ENCODE data around the gene CAV1. TPM values are rescaled to one million over a fixed set of nuclear protein-coding genes. Genes with fewer than 3 reads are reported as not detected.

CAV1 gene
- total RNA-seq, 1 donor from 2014 or later = 0.12 TPM

DNA sequence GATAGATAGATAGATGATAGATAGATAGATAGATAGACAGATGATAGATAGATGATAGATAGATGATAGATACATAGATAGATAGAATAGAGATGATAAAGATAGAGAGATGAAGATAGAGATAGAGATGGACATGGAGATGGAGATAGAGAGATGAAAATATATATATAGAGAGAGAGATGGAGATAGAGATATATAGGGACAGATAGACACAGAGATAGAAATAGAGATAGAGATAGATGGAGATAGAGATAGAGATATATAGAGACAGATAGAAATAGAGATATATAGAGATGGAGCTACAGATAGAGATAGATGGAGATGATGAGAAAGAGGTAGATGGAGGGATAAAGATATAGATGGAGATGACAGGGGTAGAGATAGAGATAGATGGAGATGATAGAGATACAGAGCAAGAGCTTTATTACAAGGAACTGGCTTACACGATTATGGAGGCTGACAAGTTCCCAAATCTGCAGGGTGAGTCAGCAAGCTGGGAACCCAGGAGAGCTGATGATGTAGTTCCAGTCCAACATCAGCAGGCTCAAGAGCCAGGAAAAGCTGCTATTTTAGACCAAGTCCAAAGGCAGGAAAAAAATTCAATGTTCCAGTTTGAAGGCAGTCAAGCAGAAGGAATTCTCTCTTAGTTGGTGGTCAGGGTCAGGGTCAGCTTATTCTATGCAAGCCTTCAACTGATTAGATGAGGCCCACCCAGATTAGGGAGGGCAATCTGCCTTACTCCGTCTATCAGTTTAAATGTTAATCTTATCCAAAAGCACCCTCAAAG, 37.1 kb downstream of the CAV1 start:
- Mint-ChIP-seq H3K27me3 (peaks cover 29% of the 10 kb centered on the region), H3K9me3 (no peaks in the 10 kb centered on the region), H3K36me3 (ENCODE audit: low read depth) (no peaks in the 10 kb centered on the region), H3K4me1 (no peaks in the 10 kb centered on the region), H3K27ac (no peak overlapping the region), H3K4me3 (no peak overlapping the region)
- intact Hi-C loops (cut with micrococcal nuclease) = no loop called here
- no peak for DNase-seq

DNA sequence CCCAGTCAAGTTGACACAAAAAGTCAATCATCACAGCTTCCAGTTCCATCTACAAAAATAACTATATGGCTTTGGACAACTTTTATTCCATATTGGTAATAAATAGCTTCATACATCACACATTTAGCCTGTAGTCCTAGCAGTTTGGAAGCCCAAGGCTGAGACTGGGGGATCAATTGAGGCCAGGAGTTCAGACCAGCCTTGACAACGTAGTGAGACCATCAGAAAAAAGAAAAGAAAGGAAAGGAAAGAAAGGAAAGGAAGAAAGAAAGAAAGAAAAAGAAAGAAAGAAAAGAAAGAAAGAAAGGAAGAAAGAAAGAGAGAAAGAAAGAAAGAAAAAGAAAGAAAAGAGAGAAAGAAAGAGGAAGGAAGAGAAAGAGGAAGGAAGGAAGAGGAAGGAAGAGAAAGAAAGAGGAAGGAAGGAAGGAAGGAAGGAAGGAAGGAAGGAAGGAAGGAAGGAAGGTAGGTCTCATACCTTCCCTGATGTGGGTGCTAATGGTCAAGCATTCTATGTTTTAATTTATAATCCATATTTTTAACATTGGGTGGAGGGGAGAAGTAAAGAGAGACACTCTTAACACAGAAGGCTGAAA, 37.8 kb downstream of the CAV1 start:
- peaks cover 26% of the 10 kb centered on the region for H3K27me3 Mint-ChIP-seq
- no peak for DNase-seq
- intact Hi-C loops (cut with micrococcal nuclease) = no loop called here
- H3K4me1 Mint-ChIP-seq = no peaks in the 10 kb centered on the region
- no peaks in the 10 kb centered on the region for H3K9me3 Mint-ChIP-seq
- no peak overlapping the region for H3K4me3 Mint-ChIP-seq
- no peak overlapping the region for H3K27ac Mint-ChIP-seq
- H3K36me3 Mint-ChIP-seq (ENCODE audit: low read depth) = no peaks in the 10 kb centered on the region

DNA sequence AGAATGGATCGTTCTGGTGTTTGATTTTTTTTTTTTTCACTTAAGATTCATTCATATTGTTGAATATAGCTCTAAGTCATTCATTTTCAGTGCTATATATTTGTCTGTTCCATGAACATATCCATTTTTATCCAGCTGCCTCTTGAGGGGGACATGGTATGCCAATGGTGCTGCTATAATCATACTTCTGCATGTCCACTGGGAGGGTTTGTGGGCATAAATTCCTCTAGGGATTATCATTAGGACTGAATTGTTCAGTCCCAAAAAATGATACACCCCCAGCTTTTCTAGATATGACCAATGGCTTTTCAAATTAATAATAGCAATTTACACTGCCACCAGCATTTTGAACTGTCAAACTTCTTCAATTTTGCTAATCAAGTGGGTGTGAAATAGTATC, 41.1 kb downstream of the CAV1 start:
- H3K27me3 Mint-ChIP-seq = peaks cover 22% of the 10 kb centered on the region
- H3K9me3 Mint-ChIP-seq = no peaks in the 10 kb centered on the region
- intact Hi-C loops (cut with micrococcal nuclease) = no loop called here
- H3K4me3 Mint-ChIP-seq = no peak overlapping the region
- no peak for DNase-seq
- H3K36me3 Mint-ChIP-seq (ENCODE audit: low read depth) = no peaks in the 10 kb centered on the region
- no peaks in the 10 kb centered on the region for H3K4me1 Mint-ChIP-seq
- no peak overlapping the region for H3K27ac Mint-ChIP-seq

DNA sequence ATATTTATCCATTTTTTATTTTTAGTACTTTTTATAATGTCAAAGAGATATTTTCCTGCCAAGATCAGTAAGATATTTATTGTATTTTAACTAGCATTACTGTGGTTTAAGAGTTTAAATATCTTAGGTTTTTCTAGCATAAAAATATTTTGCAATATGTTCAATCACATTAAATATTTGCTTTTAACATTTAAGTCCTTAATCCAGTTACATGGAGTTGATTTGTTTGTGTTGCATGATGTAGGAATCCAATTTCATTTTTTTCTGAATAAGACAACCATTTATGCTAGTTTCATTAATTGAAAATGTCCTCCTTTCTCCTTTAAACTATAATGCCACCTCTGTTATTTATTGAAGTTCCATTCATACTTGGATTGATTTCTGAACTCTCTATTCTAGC, 41.8 kb downstream of the CAV1 start:
- no peak for DNase-seq
- Mint-ChIP-seq H3K36me3 (ENCODE audit: low read depth) (no peaks in the 10 kb centered on the region), H3K4me1 (no peaks in the 10 kb centered on the region), H3K4me3 (no peak overlapping the region), H3K27me3 (peaks cover 23% of the 10 kb centered on the region), H3K27ac (no peak overlapping the region), H3K9me3 (no peaks in the 10 kb centered on the region)
- intact Hi-C loops (cut with micrococcal nuclease) = no loop called here

DNA sequence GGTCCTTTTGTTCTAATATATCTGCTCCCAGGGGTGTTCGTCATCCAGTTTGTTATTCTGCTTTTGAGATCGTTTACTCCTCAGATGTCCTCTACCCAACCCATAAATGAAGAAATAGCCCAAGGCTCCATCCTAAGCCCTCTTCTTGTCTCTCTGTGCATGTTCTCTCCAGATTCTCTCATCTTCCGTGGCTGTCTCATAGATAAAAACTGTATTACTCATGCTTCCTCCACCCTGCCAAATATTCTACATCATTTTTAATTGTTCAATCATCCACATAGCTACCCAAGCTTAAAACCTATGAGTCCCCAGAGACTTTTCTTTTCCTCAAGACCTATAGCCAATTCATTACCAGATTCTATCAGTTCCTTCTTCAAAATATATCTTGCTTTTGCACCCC, 44.9 kb downstream of the CAV1 start:
- Mint-ChIP-seq H3K27ac (no peak overlapping the region), H3K27me3 (peaks cover 27% of the 10 kb centered on the region), H3K36me3 (ENCODE audit: low read depth) (no peaks in the 10 kb centered on the region), H3K4me3 (no peak overlapping the region), H3K4me1 (no peaks in the 10 kb centered on the region), H3K9me3 (no peaks in the 10 kb centered on the region)
- DNase-seq = no peak
- intact Hi-C loops (cut with micrococcal nuclease) = no loop called here

DNA sequence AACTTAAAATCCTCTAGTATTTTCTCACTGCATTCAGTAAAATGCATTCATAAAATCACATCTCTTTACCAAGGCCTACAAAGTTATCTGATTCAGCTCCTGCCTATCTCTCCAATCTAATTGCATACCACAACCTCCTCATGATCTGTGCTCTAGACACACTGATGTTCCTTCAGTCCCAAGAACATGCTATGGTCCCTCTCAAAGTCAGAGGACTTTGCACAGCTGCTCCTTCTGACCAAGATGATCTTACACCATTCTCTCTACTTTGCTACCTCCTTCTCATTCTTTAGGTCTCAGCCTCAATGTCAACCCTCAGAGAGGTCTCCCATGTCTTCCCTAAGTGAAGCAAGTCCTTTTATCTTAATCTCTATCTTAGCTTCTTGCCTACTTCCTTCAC, 45.5 kb downstream of the CAV1 start:
- Mint-ChIP-seq H3K27me3 (peaks cover 24% of the 10 kb centered on the region), H3K9me3 (no peaks in the 10 kb centered on the region), H3K27ac (no peak overlapping the region), H3K4me1 (no peaks in the 10 kb centered on the region), H3K4me3 (no peak overlapping the region), H3K36me3 (ENCODE audit: low read depth) (no peaks in the 10 kb centered on the region)
- DNase-seq = no peak
- intact Hi-C loops (cut with micrococcal nuclease) = no loop called here

DNA sequence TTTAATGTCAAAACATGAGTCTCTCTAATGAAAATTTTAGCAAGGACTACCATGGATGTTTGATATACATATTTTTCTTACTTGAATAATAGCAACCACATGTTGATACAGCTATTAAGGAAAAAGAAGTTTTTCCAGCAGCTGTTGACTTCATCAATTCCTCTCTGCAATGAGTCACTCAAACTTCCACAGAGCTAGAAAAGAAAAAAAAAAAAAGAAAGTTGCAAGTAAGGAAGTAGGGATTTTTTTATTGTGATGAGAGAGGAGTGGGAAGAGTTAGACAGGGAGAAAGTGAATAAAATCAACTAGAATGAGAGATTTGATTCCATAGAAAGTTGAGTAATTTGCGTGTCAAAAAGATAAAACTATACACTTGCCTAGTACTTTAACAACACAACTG, 46.2 kb downstream of the CAV1 start:
- H3K4me1 Mint-ChIP-seq = no peaks in the 10 kb centered on the region
- peaks cover 24% of the 10 kb centered on the region for H3K27me3 Mint-ChIP-seq
- intact Hi-C loops (cut with micrococcal nuclease) = no loop called here
- no peaks in the 10 kb centered on the region for H3K9me3 Mint-ChIP-seq
- H3K4me3 Mint-ChIP-seq = no peak overlapping the region
- H3K36me3 Mint-ChIP-seq (ENCODE audit: low read depth) = no peaks in the 10 kb centered on the region
- no peak overlapping the region for H3K27ac Mint-ChIP-seq
- DNase-seq = no peak

DNA sequence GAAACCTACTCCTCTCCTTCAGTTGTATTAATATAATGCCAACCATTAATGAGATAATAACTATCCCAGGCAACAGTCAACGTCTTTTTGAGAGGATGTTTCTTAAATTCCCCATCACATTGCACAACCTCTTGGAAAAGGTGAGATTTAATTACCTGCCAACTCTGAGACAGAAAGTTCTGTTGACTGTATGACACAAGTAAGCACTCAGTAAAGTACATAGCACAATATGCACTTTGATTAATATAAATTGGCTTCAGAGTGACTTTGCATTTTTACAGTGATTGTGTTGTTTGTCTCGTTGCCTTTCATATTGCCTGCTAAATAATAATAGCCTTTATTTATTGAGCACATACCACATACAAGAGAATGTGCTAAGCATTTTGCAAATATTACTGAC, 46.7 kb downstream of the CAV1 start:
- H3K27me3 Mint-ChIP-seq = peaks cover 24% of the 10 kb centered on the region
- peak; percentile 2 for DNase-seq
- no peak overlapping the region for H3K4me3 Mint-ChIP-seq
- intact Hi-C loops (cut with micrococcal nuclease) = no loop called here
- no peak overlapping the region for H3K27ac Mint-ChIP-seq
- no peaks in the 10 kb centered on the region for H3K4me1 Mint-ChIP-seq
- H3K36me3 Mint-ChIP-seq (ENCODE audit: low read depth) = no peaks in the 10 kb centered on the region
- H3K9me3 Mint-ChIP-seq = no peaks in the 10 kb centered on the region

DNA sequence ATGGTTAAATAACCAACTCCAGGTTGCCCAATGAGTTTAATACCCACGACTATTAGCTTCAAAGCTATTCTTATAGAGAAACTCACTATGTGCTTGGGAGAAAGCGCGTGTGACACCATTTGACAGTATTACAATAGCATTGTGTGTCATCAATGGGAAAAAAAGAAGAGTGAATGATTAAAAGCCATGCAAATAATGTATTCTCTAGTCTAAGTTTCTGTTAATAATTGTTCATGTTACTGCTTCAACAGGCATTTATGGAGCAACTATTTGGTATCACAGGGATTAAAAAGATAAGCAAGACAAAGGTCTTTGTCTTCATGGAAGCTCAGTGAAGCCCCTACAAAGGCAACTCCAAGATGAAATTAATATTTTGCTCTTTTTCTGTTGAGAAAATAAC, 47.2 kb downstream of the CAV1 start:
- H3K4me1 Mint-ChIP-seq = peaks cover under 1% of the 10 kb centered on the region
- peaks cover 21% of the 10 kb centered on the region for H3K27me3 Mint-ChIP-seq
- intact Hi-C loops (cut with micrococcal nuclease) = no loop called here
- H3K9me3 Mint-ChIP-seq = no peaks in the 10 kb centered on the region
- DNase-seq = peak; percentile 3
- no peak overlapping the region for H3K4me3 Mint-ChIP-seq
- H3K36me3 Mint-ChIP-seq (ENCODE audit: low read depth) = no peaks in the 10 kb centered on the region
- H3K27ac Mint-ChIP-seq = no peak overlapping the region

DNA sequence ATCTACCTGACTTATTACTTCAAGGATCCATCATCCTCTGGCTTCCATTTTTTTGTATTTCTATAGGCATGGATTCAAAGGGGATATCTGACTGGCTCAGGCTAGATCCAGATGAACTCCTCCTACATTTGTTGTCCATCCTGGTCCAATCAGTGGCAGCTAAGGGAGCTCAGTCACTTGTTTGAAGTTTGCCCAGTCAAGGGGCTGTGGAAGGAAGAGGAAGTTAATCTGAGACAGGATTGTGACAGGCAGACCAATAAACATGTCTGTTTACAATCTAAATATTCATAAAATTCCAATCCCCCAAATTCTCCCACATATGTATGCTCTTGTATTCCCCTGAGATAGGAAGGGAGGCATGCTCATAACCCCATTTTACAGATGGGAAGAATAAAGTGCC, 48.7 kb downstream of the CAV1 start:
- H3K9me3 Mint-ChIP-seq = no peaks in the 10 kb centered on the region
- no peak overlapping the region for H3K4me3 Mint-ChIP-seq
- intact Hi-C loops (cut with micrococcal nuclease) = no loop called here
- H3K4me1 Mint-ChIP-seq = peaks cover 5% of the 10 kb centered on the region
- H3K27me3 Mint-ChIP-seq = peaks cover 21% of the 10 kb centered on the region
- no peaks in the 10 kb centered on the region for H3K36me3 Mint-ChIP-seq (ENCODE audit: low read depth)
- H3K27ac Mint-ChIP-seq = no peak overlapping the region
- peak; percentile 18 for DNase-seq

DNA sequence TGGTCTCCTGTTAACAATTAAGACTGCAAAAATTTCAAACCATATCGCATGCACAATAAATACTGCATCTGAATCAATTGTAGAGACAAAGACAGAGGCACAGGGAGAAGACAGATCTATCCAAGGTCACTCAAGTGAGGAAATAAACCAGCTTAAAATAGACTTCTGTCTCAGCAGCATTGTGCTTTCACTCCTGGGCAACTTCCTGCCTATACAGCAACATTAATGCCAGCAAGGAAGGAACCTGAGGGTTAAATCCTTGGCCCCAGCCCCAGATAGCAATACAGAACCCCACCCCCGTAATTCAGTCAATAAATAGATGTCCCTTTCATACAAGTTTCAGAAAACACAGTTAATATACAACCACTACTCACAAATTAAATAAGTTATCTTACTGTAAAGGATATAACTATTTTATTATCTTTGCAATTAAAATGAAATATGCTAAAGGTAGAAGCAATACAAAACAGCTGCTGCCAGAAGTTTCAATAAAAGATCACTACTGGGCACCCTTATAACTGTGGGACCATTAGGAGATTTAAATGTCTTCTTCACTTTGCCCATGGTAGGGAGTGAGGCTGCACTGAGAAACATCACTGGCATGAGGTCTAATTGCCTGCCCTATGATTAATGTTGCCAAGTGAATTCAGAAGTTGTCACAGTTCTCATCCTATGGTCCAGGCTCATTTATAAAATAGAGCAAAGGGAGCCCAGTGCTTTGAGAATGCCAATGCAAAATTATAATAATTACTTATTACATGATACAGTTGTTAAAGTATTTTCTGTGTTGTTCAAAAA, 49.4 kb downstream of the CAV1 start:
- peaks cover 5% of the 10 kb centered on the region for H3K4me1 Mint-ChIP-seq
- DNase-seq = peak; percentile 36
- no peak overlapping the region for H3K4me3 Mint-ChIP-seq
- H3K27me3 Mint-ChIP-seq = peaks cover 21% of the 10 kb centered on the region
- no peaks in the 10 kb centered on the region for H3K9me3 Mint-ChIP-seq
- H3K27ac Mint-ChIP-seq = no peak overlapping the region
- no peaks in the 10 kb centered on the region for H3K36me3 Mint-ChIP-seq (ENCODE audit: low read depth)
- intact Hi-C loops (cut with micrococcal nuclease) = no loop called here

DNA sequence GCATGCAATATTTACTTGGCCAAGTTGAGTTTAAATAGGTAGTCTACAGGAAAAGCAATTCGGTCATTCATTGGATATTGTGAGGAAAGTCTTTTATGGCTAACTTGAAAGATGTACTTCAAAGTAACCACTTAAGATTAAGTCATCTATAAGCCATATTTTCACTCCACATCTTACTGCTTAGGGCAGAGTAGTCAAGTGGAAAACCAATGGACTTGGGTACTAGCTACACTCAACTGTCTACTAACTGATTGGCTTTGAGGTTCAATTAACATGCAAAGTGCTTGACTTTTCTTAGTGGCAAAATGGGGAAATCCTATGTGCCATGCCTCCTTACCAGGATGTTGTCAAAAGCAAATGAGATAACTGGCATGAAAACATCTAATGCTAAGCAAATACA, 51.0 kb downstream of the CAV1 start:
- no peak overlapping the region for H3K27ac Mint-ChIP-seq
- H3K4me1 Mint-ChIP-seq = peaks cover 5% of the 10 kb centered on the region
- no peak overlapping the region for H3K4me3 Mint-ChIP-seq
- intact Hi-C loops (cut with micrococcal nuclease) = no loop called here
- H3K27me3 Mint-ChIP-seq = peaks cover 12% of the 10 kb centered on the region
- no peaks in the 10 kb centered on the region for H3K9me3 Mint-ChIP-seq
- no peaks in the 10 kb centered on the region for H3K36me3 Mint-ChIP-seq (ENCODE audit: low read depth)
- DNase-seq = no peak

DNA sequence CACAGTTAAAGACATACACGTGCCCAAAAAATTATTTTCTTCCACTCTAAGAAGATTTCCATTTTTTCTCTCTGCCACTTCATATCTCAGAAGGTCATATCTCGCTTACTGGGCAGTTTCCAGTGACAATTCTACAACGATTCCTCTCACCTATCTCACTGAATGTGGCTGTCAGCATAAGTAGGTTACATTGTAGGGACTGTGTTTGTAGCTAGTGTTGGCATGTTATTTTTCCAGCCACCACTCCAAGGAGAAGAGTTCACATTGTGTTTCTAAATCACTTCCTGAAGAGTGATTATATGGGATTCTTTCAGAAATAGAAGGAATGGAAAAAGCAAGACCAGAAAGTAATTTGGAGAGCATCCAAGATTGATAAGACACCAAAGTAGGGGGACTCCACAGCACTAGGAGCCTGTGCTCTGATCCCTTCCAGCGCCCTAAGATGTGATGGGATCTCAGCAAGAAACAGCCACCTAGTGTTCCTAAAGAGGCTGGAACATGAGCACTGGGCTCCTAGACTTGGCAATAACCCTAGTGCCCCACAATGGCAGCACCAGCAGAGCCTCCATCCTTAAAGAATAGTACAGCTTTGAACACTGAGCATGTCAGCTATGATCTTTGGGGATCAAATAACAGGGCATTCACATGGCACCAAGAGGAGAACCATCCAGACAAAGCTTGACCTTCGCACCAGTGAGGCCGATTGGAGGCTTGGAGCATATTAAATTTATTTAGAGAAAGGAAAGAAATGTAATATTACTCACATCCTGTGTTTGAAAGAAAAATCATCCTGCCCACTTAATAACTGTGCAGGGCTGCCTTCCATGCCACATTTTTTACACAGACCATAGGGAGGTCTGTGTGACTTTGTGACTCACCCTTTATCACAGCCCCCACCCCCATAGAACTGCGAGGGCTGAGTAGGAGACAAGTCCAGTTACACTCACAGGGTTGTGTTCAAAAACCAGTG, 51.8 kb downstream of the CAV1 start:
- Mint-ChIP-seq H3K27ac (no peak overlapping the region), H3K4me3 (no peak overlapping the region), H3K4me1 (peaks cover 5% of the 10 kb centered on the region), H3K9me3 (no peaks in the 10 kb centered on the region), H3K36me3 (ENCODE audit: low read depth) (no peaks in the 10 kb centered on the region), H3K27me3 (peaks cover 9% of the 10 kb centered on the region)
- no peak for DNase-seq
- intact Hi-C loops (cut with micrococcal nuclease) = loop anchor here (1.0 kb wide), 1 partner anchor 12 kb away; no protein-coding TSS in a partner anchor

Measured in activated CD4-positive, alpha-beta T cell treated with anti-CD3 and anti-CD28 coated beads, Interleukin-2, amount 10 ng/mL, durations not matched to agents 24 days and 14 days (primary cell).